ENCODE data around the gene KIF26A. TPM values are rescaled to one million over a fixed set of nuclear protein-coding genes. Genes with fewer than 3 reads are reported as not detected.

Gene KIF26A
- total and polyA plus RNA-seq, 2 donors (not counting 1 experiment from before 2014, with no cell fraction given): 0.15 TPM; not detected in 1

DNA sequence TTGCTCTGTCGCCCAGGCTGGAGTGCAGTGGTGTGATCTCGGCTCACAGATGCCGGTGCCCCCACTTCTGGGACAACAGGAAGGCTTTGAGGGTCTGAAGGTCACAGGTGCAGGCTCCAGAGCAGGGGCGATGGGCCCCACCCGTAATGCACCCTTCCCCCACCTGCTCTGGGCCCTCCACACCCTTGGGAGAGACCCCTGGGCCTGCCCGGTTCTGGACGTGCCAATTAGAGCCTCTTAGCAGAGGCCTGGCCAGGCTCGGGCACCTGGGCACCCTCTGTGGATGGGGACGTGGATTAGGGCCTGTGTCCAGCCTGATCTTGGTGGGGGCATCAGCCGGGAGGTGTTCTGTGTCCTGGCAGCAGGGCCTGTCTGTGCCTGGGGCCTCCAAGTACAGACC lies 62.2 kb downstream of the KIF26A start:
- no peaks in the 10 kb centered on the region for H4K20me1 ChIP-seq (ENCODE audit: control insufficient read depth, insufficient read depth, low read length, poor library complexity, severe bottlenecking)
- CTCF ChIA-PET: no interaction called here
- WGBS (ENCODE audit: insufficient coverage): 82% methylated on average over 10 of the region's 10 CpGs

DNA sequence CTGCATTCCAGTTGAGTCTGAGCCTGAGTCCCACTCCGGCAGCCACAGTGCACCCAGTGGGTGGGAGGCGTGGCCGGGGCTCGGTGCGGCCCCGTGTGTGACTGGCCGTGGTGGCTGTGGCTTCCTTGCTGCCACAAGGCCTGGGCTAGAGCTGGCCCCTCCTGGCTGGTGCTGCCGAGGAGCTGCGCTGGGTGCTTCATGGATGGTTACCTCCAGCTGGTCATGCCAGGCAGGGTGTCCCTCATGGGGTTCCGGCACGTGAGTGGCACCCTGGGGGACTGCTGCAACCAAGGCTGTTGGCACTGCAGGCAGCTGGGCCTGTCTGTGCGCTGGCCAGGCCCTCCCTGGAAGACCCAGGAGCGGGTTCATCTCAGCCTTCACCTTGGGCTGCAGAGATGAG lies 62.7 kb downstream of the KIF26A start:
- H2AFZ ChIP-seq (ENCODE audit: insufficient read depth, low read depth, low read length, poor library complexity, severe bottlenecking): no peak overlapping the region
- H3K27ac ChIP-seq (ENCODE audit: low read length in 2 of 2): no peak overlapping the region
- H3K36me3 ChIP-seq (replicated peaks in 1 of 2; ENCODE audit: control extremely low read depth in 1 of 2, control insufficient read depth in 1 of 2, extremely low read depth in 1 of 2, insufficient read depth in 2 of 2, low read length in 1 of 2): no peaks in the 10 kb centered on the region
- H3K27me3 ChIP-seq (replicated peaks in 1 of 4; ENCODE audit: control extremely low read depth in 1 of 4, control insufficient read depth in 3 of 4, insufficient read depth in 4 of 4, low read length in 3 of 4): peaks cover 0 to 7% (median 0%) of the 10 kb centered on the region in 4 experiments
- peaks cover 6 to 10% of the 10 kb centered on the region in 2 donors for H3K4me1 ChIP-seq (ENCODE audit: control insufficient read depth in 2 of 2, insufficient read depth in 2 of 2, low read length in 2 of 2)
- ATAC-seq (ENCODE audit: low read depth): no peak
- Mint-ChIP-seq H3K4me3 (no peak overlapping the region), H3K9me3 (ENCODE audit: insufficient read depth) (no peaks in the 10 kb centered on the region), H3K4me1 (peaks cover 7% of the 10 kb centered on the region), H3K27me3 (no peaks in the 10 kb centered on the region), H3K27ac (no peak overlapping the region)
- no peak for DNase-seq
- peaks cover 0 to 16% (median 0%) of the 10 kb centered on the region in 3 donors for H3K9me3 ChIP-seq (ENCODE audit: control extremely low read depth in 1 of 3, control insufficient read depth in 2 of 3, insufficient read depth in 1 of 3, low read length in 2 of 3)
- intact Hi-C loops (cut with micrococcal nuclease): no loop called here
- TF ChIP-seq EZH2 (IDR thresholded peaks at IDR 0.05; ENCODE audit: borderline replicate concordance, insufficient read depth, low read depth, low read length, poor library complexity, severe bottlenecking): no peak
- TF ChIP-seq, protein P1, sequence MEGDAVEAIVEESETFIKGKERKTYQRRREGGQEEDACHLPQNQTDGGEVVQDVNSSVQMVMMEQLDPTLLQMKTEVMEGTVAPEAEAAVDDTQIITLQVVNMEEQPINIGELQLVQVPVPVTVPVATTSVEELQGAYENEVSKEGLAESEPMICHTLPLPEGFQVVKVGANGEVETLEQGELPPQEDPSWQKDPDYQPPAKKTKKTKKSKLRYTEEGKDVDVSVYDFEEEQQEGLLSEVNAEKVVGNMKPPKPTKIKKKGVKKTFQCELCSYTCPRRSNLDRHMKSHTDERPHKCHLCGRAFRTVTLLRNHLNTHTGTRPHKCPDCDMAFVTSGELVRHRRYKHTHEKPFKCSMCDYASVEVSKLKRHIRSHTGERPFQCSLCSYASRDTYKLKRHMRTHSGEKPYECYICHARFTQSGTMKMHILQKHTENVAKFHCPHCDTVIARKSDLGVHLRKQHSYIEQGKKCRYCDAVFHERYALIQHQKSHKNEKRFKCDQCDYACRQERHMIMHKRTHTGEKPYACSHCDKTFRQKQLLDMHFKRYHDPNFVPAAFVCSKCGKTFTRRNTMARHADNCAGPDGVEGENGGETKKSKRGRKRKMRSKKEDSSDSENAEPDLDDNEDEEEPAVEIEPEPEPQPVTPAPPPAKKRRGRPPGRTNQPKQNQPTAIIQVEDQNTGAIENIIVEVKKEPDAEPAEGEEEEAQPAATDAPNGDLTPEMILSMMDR (IDR thresholded peaks at IDR 0.05): no peak
- H3K9ac ChIP-seq (ENCODE audit: low read length): no peak overlapping the region
- WGBS (ENCODE audit: insufficient coverage): 77% methylated on average over 13 of the region's 13 CpGs
- CTCF ChIA-PET: no interaction called here
- H4K20me1 ChIP-seq (ENCODE audit: control insufficient read depth, insufficient read depth, low read length, poor library complexity, severe bottlenecking): no peaks in the 10 kb centered on the region
- H3K4me2 ChIP-seq (replicated peaks; ENCODE audit: low read depth, low read length, poor library complexity, severe bottlenecking): no peak overlapping the region
- POLR2A ChIA-PET: no interaction called here
- no peaks in the 10 kb centered on the region for H3K79me2 ChIP-seq (ENCODE audit: control insufficient read depth, insufficient read depth, low read length)
- H3K4me3 ChIP-seq (ENCODE audit: control extremely low read depth in 1 of 5, extremely low read depth in 1 of 5, insufficient read depth in 1 of 5, low read depth in 2 of 5, low read length in 4 of 5): no peak overlapping the region

More for the DNA sequence above, 62.2 kb downstream of the KIF26A start:
- no peak overlapping the region for H3K27ac Mint-ChIP-seq
- no peak overlapping the region for H3K9ac ChIP-seq (ENCODE audit: low read length)
- DNase-seq: no peak
- no peaks in the 10 kb centered on the region for H3K79me2 ChIP-seq (ENCODE audit: control insufficient read depth, insufficient read depth, low read length)
- TF ChIP-seq, protein P1 (IDR thresholded peaks at IDR 0.05): no peak
- TF ChIP-seq EZH2 (IDR thresholded peaks at IDR 0.05; ENCODE audit: borderline replicate concordance, insufficient read depth, low read depth, low read length, poor library complexity, severe bottlenecking): no peak
- peaks cover 6 to 11% of the 10 kb centered on the region in 2 donors for H3K4me1 ChIP-seq (ENCODE audit: control insufficient read depth in 2 of 2, insufficient read depth in 2 of 2, low read length in 2 of 2)
- H3K4me3 ChIP-seq (ENCODE audit: control extremely low read depth in 1 of 5, extremely low read depth in 1 of 5, insufficient read depth in 1 of 5, low read depth in 2 of 5, low read length in 4 of 5): no peak overlapping the region
- peaks cover 12% of the 10 kb centered on the region for H3K4me1 Mint-ChIP-seq
- H3K36me3 ChIP-seq (replicated peaks in 1 of 2; ENCODE audit: control extremely low read depth in 1 of 2, control insufficient read depth in 1 of 2, extremely low read depth in 1 of 2, insufficient read depth in 2 of 2, low read length in 1 of 2): no peaks in the 10 kb centered on the region
- no peaks in the 10 kb centered on the region for H3K9me3 Mint-ChIP-seq (ENCODE audit: insufficient read depth)
- H3K27me3 ChIP-seq (replicated peaks in 1 of 4; ENCODE audit: control extremely low read depth in 1 of 4, control insufficient read depth in 3 of 4, insufficient read depth in 4 of 4, low read length in 3 of 4): peaks cover 0 to 7% (median 0%) of the 10 kb centered on the region in 4 experiments
- no peak overlapping the region for H3K4me2 ChIP-seq (replicated peaks; ENCODE audit: low read depth, low read length, poor library complexity, severe bottlenecking)
- peaks cover 0 to 16% (median 0%) of the 10 kb centered on the region in 3 donors for H3K9me3 ChIP-seq (ENCODE audit: control extremely low read depth in 1 of 3, control insufficient read depth in 2 of 3, insufficient read depth in 1 of 3, low read length in 2 of 3)
- no peak overlapping the region for H2AFZ ChIP-seq (ENCODE audit: insufficient read depth, low read depth, low read length, poor library complexity, severe bottlenecking)
- no peak overlapping the region for H3K27ac ChIP-seq (ENCODE audit: low read length in 2 of 2)
- POLR2A ChIA-PET: no interaction called here
- intact Hi-C loops (cut with micrococcal nuclease): no loop called here
- no peak for ATAC-seq (ENCODE audit: low read depth)
- no peak overlapping the region for H3K4me3 Mint-ChIP-seq
- no peaks in the 10 kb centered on the region for H3K27me3 Mint-ChIP-seq
